ENCODE measurements around the gene SCAPER.

GRCh38 chr15:76386178-76386577 is 519.0 kb downstream of the SCAPER start:
- no peak for TF ChIP-seq NPAS2 (CRISPR knock-in tag; IDR thresholded peaks at IDR 0.05; ENCODE audit: borderline replicate concordance)
- TF ChIP-seq, protein P1, sequence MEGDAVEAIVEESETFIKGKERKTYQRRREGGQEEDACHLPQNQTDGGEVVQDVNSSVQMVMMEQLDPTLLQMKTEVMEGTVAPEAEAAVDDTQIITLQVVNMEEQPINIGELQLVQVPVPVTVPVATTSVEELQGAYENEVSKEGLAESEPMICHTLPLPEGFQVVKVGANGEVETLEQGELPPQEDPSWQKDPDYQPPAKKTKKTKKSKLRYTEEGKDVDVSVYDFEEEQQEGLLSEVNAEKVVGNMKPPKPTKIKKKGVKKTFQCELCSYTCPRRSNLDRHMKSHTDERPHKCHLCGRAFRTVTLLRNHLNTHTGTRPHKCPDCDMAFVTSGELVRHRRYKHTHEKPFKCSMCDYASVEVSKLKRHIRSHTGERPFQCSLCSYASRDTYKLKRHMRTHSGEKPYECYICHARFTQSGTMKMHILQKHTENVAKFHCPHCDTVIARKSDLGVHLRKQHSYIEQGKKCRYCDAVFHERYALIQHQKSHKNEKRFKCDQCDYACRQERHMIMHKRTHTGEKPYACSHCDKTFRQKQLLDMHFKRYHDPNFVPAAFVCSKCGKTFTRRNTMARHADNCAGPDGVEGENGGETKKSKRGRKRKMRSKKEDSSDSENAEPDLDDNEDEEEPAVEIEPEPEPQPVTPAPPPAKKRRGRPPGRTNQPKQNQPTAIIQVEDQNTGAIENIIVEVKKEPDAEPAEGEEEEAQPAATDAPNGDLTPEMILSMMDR (IDR thresholded peaks at IDR 0.05), result no peak
- TF ChIP-seq HDAC2 (IDR thresholded peaks at IDR 0.05), result no peak

Data from A549 (cell line).